B cell (primary cell): ENCODE results near the gene BTNL9.

Experiments used
- CTCF ChIP-seq: fragments of 200-600 bp; IDR thresholded peaks from one replicate; pipeline ENCODE4 v1.8.0; 2022; ENCODE audit warnings: antibody characterized with exemption, mild to moderate bottlenecking
- EZH2 ChIP-seq: IDR thresholded peaks from 2 replicates; pipeline ENCODE4 v1.6.1; 2012; ENCODE audit warnings: borderline replicate concordance, low read depth, mild to moderate bottlenecking, moderate library complexity, low read length; ENCODE audit not compliant: insufficient read depth, poor library complexity, severe bottlenecking

- TF ChIP-seq CTCF (no peak), EZH2 (no peak)
Measured at GRCh38 chr5:181044662-181045305, 4.7 kb downstream of the BTNL9 start.
